ENCODE data around the gene EXOC3L4. TPM values are rescaled to one million over a fixed set of nuclear protein-coding genes. Genes with fewer than 3 reads are reported as not detected.

The EXOC3L4 gene
- total RNA-seq, 1 donor from 2014 or later = not detected

- H2AFZ ChIP-seq (ENCODE audit: low read depth, low read length) = peak within 1 kb of the TSS; percentile 95
- peak; percentile 80 for DNase-seq (ENCODE audit: low read depth)
- peak within 1 kb of the TSS; percentile 76 for H3K4me3 ChIP-seq (ENCODE audit: insufficient read depth, low read depth, low read length)
- peak within 1 kb of the TSS; percentile 57 for H3K27ac ChIP-seq (ENCODE audit: low read depth, low read length)
- peaks cover 52% of the 10 kb centered on the region for H3K79me2 ChIP-seq (ENCODE audit: insufficient read depth, low read length)
- H4K20me1 ChIP-seq (ENCODE audit: insufficient read depth, low read length) = peaks cover 37% of the 10 kb centered on the region
- TF ChIP-seq, protein P1, sequence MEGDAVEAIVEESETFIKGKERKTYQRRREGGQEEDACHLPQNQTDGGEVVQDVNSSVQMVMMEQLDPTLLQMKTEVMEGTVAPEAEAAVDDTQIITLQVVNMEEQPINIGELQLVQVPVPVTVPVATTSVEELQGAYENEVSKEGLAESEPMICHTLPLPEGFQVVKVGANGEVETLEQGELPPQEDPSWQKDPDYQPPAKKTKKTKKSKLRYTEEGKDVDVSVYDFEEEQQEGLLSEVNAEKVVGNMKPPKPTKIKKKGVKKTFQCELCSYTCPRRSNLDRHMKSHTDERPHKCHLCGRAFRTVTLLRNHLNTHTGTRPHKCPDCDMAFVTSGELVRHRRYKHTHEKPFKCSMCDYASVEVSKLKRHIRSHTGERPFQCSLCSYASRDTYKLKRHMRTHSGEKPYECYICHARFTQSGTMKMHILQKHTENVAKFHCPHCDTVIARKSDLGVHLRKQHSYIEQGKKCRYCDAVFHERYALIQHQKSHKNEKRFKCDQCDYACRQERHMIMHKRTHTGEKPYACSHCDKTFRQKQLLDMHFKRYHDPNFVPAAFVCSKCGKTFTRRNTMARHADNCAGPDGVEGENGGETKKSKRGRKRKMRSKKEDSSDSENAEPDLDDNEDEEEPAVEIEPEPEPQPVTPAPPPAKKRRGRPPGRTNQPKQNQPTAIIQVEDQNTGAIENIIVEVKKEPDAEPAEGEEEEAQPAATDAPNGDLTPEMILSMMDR (IDR thresholded peaks at IDR 0.05; ENCODE audit: insufficient read depth, low read depth, low read length) = no peak
- TF ChIP-seq EZH2 (IDR thresholded peaks at IDR 0.05; ENCODE audit: insufficient read depth, low read length) = no peak
- Mint-ChIP-seq H3K27ac (ENCODE audit: unreplicated experiment) (peak within 1 kb of the TSS; percentile 0), H3K27me3 (ENCODE audit: low read depth, unreplicated experiment) (no peaks in the 10 kb centered on the region), H3K36me3 (ENCODE audit: low read depth, unreplicated experiment) (peaks cover 1% of the 10 kb centered on the region), H3K9me3 (ENCODE audit: unreplicated experiment) (no peaks in the 10 kb centered on the region), H3K4me1 (ENCODE audit: low read depth, unreplicated experiment) (peaks cover 26% of the 10 kb centered on the region), H3K4me3 (ENCODE audit: unreplicated experiment) (peak within 1 kb of the TSS; percentile 91)
- no peak for FAIRE-seq
- no peaks in the 10 kb centered on the region for H3K4me1 ChIP-seq (ENCODE audit: insufficient read depth, low read length)
- no peaks in the 10 kb centered on the region for H3K36me3 ChIP-seq (ENCODE audit: insufficient read depth, low read length)
- no peaks in the 10 kb centered on the region for H3K27me3 ChIP-seq (ENCODE audit: insufficient read depth, low read length)
- H3K9me3 ChIP-seq (ENCODE audit: insufficient read depth, low read depth, low read length) = no peaks in the 10 kb centered on the region
- H3K9ac ChIP-seq (ENCODE audit: low read length) = peak within 1 kb of the TSS; percentile 89
- peak within 1 kb of the TSS; percentile 100 for H3K4me2 ChIP-seq (ENCODE audit: low read length)
Observed at GRCh38 chr14:103057372-103058163, 37.0 kb upstream of the EXOC3L4 start, which contains the start of gene CDC42BPB. TSS of gene CDC42BPB (minus strand) at chr14:103057549. CDS start at chr14:103057173, 376 bp downstream.

DNA sequence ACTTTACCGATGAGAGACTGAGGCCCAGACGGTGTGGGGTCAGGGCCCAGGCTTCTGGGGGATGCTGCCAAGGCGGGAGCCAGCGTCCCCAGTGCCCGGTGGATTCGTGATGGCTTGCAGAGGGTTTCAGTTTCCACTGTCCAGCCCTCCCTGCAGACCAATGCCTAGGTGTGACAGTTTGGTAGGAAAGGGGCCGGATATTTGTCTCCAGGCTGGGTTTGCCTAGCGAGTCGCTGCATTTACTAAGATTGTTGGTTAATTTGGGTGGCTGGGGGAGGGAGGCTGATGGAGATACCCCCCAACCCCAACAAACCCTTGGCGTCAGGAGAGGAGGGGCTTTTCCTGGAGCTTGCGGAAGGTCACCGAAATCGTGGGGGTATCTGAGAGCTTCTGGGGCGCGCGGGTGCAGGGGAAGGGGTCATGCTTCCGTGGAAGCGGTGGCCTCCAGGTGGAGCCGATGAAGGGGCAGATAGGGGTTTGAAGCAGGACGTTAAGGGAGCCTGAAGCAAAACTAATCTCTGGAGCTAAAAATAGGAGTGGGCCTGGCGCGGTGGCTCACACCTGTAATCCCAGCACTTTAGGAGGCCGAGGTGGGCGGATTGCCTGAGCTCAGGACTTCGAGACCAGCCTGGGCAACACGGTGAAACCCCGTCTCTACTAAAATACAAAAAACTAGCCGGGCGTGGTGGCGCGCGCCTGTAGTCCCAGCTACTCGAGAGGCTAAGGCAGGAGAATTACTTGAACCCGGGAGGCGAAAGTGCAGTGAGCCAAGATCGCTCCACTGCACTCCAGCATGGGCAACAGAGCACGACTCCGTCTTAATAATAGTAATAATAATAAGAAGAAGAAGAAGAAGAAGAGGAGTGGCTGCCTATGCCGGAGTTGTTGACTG, 36.1 kb upstream of the EXOC3L4 start:
- Mint-ChIP-seq H3K4me1 (ENCODE audit: low read depth, unreplicated experiment) (peaks cover 26% of the 10 kb centered on the region), H3K4me3 (ENCODE audit: unreplicated experiment) (peak overlapping the region; percentile 91), H3K27ac (ENCODE audit: unreplicated experiment) (peak overlapping the region; percentile 58), H3K9me3 (ENCODE audit: unreplicated experiment) (no peaks in the 10 kb centered on the region), H3K36me3 (ENCODE audit: low read depth, unreplicated experiment) (no peaks in the 10 kb centered on the region), H3K27me3 (ENCODE audit: low read depth, unreplicated experiment) (no peaks in the 10 kb centered on the region)
- Histone ChIP-seq H3K4me2 (ENCODE audit: low read length) (peak overlapping the region; percentile 100), H3K9ac (ENCODE audit: low read length) (peak overlapping the region; percentile 89), H3K36me3 (ENCODE audit: insufficient read depth, low read length) (no peaks in the 10 kb centered on the region), H3K9me3 (ENCODE audit: insufficient read depth, low read depth, low read length) (no peaks in the 10 kb centered on the region), H3K27ac (ENCODE audit: low read depth, low read length) (no peak overlapping the region), H2AFZ (ENCODE audit: low read depth, low read length) (peak overlapping the region; percentile 95), H3K4me1 (ENCODE audit: insufficient read depth, low read length) (no peaks in the 10 kb centered on the region), H3K27me3 (ENCODE audit: insufficient read depth, low read length) (no peaks in the 10 kb centered on the region), H3K79me2 (ENCODE audit: insufficient read depth, low read length) (peaks cover 44% of the 10 kb centered on the region), H4K20me1 (ENCODE audit: insufficient read depth, low read length) (peaks cover 30% of the 10 kb centered on the region), H3K4me3 (ENCODE audit: insufficient read depth, low read depth, low read length) (peak overlapping the region; percentile 76)
- TF ChIP-seq EZH2 (IDR thresholded peaks at IDR 0.05; ENCODE audit: insufficient read depth, low read length) = no peak
- TF ChIP-seq, protein P1 (IDR thresholded peaks at IDR 0.05; ENCODE audit: insufficient read depth, low read depth, low read length) = no peak
- DNase-seq (ENCODE audit: low read depth) = no peak
- no peak for FAIRE-seq

All from astrocyte (in vitro differentiated cells and primary cell).